ENCODE results near the gene ADGRA3.
"Not testable (repeated sequence)": the region's sequence is repeated elsewhere in the genome, so short reads cannot be mapped to it uniquely, and the experiment has no call there.

ADGRA3 gene

DNA sequence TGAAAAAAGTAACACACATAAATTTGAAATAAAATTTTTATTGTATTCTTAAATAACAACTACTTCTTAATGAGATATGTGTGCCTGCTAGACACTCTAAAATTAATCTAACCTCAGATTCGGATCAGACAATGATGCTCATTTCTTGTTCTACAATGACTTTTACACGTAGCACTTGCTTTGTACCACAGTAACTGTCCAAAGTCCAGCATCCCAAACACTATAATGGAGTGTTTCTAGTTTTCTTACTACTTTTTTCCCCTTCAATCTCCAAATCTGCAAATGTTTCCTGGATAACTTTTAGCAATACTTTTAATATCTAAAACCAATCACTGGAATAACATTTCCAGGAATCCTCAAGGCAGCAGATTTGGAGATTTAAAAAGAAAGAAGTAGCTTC, 75.9 kb downstream of the ADGRA3 start:
- no peak for DNase-seq

- no peak for DNase-seq
Measured at GRCh38 chr4:22435652-22436051, 80.2 kb downstream of the ADGRA3 start.

GRCh38 chr4:22434895-22435294, 81.0 kb downstream of the ADGRA3 start:
- DNase-seq, result peak; percentile 50

DNA sequence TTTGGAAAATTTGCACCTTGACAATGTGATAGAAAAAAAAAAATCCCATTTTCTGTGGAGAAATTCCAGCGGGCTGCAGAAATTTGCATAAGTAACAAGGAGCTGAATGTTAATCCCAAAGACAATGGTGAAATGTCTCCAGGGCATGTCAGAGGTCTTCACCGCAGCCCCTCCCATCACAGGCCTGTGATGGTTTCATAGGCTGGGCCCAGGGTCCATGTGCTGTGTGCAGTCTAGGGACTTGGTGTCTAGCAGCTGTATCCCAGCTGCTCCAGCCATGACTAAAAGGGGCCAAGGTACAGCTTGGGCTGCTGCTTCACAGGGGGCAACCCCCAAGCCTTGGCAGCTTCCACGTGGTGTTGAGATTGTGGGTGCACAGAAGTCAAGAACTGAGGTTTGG, 85.2 kb downstream of the ADGRA3 start:
- no peak for DNase-seq

DNA sequence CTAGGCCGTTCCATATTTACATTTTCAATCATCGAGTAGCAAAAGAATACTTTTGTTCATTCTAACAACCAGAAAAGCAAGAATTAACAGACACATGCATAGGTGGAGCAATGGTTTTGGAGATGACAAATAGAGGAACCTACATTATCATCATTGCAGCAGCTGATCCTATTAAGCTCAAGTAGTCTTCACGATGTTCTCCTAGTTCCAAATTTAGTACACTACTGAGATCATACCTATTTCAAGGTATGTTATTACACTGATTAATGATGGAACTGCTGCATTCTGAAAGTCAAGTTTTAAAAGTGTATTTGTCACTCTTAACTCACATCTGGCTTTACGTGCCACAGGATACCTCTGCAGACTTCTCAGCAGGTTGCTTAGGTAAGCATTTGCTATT, 87.4 kb downstream of the ADGRA3 start:
- DNase-seq, result no peak

DNA sequence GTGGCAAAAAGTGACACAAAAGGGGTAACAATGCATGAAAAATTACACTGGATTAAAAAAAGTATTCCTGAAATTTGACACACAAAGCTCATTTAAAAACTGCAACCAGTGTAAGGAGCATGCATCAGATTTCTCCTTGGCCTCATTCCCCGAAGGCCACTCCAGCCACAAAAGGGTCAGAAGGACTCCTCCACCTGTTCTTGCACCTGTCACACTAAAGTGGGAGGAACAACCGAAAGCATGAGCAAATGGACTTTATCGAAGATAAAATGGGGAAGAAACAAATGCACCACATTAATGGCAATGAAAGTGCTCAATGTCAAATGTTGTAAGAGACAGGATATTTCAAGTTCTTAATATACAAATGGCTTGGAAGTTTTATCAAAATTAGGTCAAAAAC, 88.2 kb downstream of the ADGRA3 start:
- no peak for DNase-seq

GRCh38 chr4:22420291-22420690, 95.6 kb downstream of the ADGRA3 start:
- no peak for DNase-seq

DNA sequence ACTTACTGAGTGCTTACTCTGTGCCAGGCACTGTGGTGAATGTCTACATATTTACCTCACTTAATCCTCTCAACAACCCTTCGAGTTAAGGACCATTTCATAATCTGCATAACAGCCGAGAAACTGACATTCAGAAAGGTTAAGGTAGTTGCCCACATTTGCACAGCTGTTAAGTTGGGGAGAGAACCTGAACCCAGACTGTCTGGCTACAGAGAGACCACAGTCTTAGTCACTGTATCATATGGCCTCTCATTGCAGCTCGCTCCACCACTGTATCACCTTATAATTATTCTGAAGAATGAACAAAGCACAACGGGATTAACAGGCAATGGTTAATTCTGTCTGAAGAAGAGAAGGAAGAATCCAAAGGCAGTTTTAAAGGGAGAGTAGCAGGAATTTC, 98.5 kb downstream of the ADGRA3 start:
- DNase-seq, result no peak

DNA sequence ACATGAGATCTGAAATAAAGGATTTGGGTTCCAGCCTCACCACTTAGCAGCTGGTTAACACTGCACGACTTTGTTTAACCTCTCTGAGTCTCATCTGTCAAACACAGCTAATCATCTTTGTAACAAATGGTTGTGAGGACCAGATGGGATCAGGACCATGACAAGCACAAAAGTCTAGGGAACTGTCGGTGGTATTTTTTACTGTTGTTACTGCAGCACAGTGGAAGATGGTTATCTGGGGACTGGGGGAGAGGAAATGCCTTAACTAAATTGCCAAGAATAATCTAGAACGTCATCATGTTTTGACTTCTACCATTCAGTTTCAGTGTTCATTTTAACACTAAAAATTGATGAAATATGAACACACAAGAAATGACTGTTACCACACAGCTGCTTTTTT, 99.5 kb downstream of the ADGRA3 start:
- peak; percentile 47 for DNase-seq

GRCh38 chr4:22414833-22415232, 101.0 kb downstream of the ADGRA3 start:
- no peak for DNase-seq

- DNase-seq, result no peak
Measured at GRCh38 chr4:22413471-22413870, 102.4 kb downstream of the ADGRA3 start.

- no peak for DNase-seq
Measured at GRCh38 chr4:22412013-22412412, 103.9 kb downstream of the ADGRA3 start.

DNA sequence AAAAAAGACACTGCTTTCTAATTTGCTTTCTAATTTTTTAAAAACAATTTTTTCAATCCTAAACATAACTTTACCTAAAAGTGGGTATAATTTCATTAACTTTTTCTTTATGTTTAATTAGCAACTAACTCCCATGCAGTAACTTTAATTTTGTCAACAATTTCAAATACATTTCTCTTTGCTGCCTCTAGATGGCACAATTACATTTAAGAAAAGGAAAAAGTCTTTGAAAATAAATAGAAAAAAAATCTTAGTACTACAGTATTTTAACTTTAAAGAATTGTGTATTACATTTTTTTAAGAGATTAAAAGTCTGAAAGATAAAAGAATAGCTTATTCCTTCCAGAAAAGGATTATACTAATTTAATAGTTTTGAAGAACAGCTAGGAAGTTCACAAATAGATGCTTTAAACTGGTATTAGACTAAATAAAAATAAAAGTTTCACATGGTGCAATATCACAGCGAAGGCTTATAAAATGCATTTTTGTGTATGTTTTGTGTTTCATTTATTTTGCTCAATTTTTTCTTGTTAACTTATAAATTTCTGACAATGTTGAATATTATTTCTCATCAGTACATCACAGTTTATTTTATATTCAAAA, 105.1 kb downstream of the ADGRA3 start:
- peak; percentile 50 for DNase-seq

DNA sequence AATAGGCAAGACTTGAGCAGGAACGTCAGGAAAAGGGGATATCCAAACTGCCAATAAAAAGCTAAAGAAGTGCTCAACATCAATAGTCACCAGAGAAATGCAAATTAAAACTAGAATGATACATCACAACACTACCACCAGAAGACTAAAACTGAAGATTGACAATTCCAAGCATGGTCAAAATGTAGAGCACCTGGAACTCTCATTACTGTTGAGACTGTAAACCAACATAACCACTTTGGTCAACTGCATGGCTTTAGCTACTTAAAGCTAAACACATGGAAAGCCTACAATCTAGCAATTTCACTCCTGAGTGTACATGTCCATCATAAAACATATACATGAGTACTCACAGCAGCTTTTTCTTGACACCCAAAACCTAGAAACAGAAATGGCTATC, 107.4 kb downstream of the ADGRA3 start:
- no peak for DNase-seq

DNA sequence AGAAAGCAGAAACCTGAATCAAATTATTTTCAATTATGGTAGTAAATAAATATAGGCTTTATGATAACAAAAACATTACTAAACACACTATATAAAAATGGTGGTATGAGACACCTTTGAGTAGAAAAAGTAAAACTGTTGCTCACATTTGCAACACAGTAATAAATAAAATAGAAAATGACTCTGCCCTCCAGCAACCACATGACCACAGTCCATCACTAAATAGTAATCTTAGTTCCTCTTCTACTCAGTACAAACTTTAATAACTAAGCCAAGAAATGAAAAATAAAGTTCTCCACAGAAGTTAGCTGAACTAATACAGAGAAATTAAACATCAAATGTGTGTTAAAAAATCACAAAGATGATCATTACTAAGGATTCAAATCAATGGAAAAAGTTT, 108.5 kb downstream of the ADGRA3 start:
- DNase-seq, result no peak

DNA sequence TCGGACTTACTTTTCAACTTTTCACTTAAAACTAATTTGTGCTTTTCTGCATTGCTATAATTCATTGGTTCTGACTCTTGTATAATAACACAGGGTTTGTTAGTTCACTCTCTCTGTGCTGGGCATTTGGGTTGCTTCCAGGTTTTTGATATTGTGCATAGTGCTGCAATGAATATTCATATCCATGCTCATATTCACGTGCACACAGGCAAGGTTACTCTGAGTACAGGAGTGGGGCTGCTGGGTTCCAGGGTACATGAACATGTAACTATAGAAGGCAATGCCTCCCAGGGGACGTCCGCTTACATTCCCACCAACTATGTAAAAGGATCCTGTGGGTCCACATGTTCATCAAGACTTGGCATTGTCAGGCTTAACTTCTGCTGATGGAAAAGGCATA, 117.2 kb downstream of the ADGRA3 start:
- DNase-seq, result no peak

GRCh38 chr4:22391551-22391950, 124.3 kb downstream of the ADGRA3 start:
- DNase-seq, result no peak

DNA sequence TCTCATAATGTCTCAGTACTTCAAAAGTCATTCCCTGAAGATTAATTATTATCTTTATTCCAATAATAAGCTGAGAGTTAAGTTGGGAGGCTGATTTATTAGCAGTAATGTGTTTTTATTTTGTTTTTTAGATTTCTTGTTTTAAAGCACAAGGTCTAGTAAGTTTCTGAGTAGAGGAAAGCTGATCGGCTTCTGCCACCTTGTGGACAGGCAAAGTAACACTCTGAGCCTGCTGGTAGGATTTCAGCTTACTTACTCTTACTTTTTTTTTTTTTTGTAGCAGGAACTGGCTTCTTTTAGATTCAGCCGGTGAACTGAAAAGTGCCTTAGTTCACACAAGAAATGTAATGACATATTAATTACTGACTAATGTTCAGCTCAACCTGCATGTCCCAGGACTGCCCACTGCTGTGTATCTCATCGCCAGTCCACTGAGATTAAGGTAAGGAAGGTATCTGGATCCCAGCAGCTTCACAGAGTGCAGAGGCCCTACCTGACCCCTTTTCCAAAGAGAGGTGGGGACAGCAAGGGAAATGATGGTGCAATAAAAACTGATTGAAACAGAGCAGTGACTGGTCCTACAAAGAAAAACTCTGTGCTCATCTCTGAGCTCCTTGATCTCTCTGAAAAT, 126.5 kb downstream of the ADGRA3 start:
- DNase-seq, result peak; percentile 68

- DNase-seq, result no peak
Measured at GRCh38 chr4:22385611-22386011, 130.3 kb downstream of the ADGRA3 start.

- no peak for DNase-seq
Measured at GRCh38 chr4:22384154-22384553, 131.7 kb downstream of the ADGRA3 start.

DNA sequence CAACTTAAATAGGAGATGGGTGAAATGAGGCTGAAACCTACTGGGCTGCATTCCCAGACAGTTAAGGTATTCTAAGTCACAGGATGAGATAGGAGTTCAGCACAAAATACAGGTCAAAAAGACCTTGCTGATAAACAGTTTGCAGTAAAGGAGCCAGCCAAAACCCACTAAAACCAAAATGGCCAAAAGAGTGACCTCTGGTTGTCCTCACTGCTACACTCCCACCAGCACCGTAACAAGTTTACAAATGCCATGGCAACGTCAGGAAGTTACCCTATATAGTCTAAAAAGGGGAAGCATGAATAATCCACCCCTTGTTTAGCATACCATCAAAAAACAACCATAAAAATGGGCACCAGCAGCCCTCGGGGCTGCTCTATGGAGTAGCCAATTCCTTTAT, 133.7 kb downstream of the ADGRA3 start:
- not testable (repeated sequence) for DNase-seq

DNA sequence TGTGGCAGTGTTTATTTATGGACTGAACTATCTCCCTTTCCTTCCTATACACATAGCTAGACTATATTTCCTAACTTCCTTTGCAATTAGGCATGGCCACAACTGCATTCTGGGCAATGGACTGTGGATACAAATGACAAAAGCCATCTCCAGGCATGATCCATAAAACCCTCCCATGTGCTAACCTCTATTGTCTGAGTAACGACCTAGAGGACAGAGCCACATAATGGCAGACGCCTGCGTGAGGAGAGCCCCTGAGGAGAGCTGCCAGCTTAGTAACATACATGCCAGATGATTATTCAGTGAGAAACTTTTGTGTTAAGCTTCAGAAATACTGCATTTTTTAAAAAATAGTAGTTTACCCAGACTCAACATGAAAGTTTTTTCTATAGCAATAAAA, 142.9 kb downstream of the ADGRA3 start:
- no peak for DNase-seq

- DNase-seq, result no peak
Measured at GRCh38 chr4:22369901-22370562, 145.8 kb downstream of the ADGRA3 start.

- no peak for DNase-seq
Measured at GRCh38 chr4:22363787-22364186, 152.1 kb downstream of the ADGRA3 start.

DNA sequence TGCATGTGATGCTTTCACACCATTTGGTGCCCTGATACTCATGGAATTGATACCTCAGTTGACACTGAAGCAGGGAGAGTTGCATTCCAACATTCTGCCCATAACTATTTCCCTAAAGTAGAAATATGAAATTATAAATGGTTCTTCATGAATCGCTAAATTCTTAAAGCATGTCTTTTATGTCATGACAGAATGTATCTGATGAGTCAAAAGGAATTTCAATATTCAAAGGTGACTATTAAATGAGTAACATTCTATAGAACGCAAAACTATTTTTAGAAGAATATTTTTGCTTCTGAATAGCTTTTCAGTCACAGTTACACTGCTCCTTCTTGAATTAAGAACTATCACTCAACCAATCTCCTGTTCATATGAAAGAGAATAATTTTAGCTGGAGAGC, 152.8 kb downstream of the ADGRA3 start:
- no peak for DNase-seq

Data from hematopoietic multipotent progenitor cell treated with erythropoietin and hydrocortisone succinate and interleukin-3 and kit ligand, for 8 days (in vitro differentiated cells).